IMR-90 (cell line): Measurements from ENCODE around the gene ANKRD42. TPM values are rescaled to one million over a fixed set of nuclear protein-coding genes. Genes with fewer than 3 reads are reported as not detected.

Experiments used
- ATAC-seq: fragments of 200-7000 bp; cut with Tn5 transposase; 2 replicates; pipeline ENCODE4 v1.9.1; 2020; ENCODE audit warnings: low read depth, mild to moderate bottlenecking, moderate library complexity
- BruUV-seq: library from RNA; stranded (reverse); fragments of 400-500 nt; replicated peaks from 2 replicates; lab custom pipeline; 2021; lab: Mats Ljungman, UMichigan
- CTCF ChIA-PET: fragments of 300-600 bp; formaldehyde crosslinking; extraction: SDS; loops from one replicate; lab custom pipeline; 2021; ENCODE audit warnings: antibody characterized with exemption; lab: Yijun Ruan, JAX
- POLR2A ChIA-PET: fragments of 300-600 bp; sonication (Branson Sonifier 250); formaldehyde crosslinking; loops from one replicate; lab custom pipeline; 2022; ENCODE audit warnings: antibody characterized with exemption; ENCODE audit not compliant: unreplicated experiment; lab: Charles Lee
- DNase-seq: peaks from one replicate; pipeline ENCODE4 v3.0.0; 2013
- H2AFZ ChIP-seq: replicated peaks from 2 replicates; pipeline ENCODE3; 2013; ENCODE audit warnings: low read length, mild to moderate bottlenecking; ENCODE audit not compliant: poor library complexity
- H2AK5ac ChIP-seq: 2 replicates; pipeline ENCODE4 v1.6.1; 2013; ENCODE audit warnings: low read depth, low read length, inconsistent platforms
- H2AK9ac ChIP-seq: replicated peaks from 2 replicates; pipeline ENCODE3; 2013; ENCODE audit warnings: mild to moderate bottlenecking, low read depth, low read length, moderate library complexity; ENCODE audit not compliant: poor library complexity
- H2BK120ac ChIP-seq: 2 replicates; pipeline ENCODE4 v1.6.1; 2013; ENCODE audit warnings: low read depth, low read length, inconsistent platforms
- H2BK15ac ChIP-seq: 3 replicates; pipeline ENCODE4 v1.6.1; 2013; ENCODE audit warnings: low read depth, low read length, inconsistent platforms
- H2BK20ac ChIP-seq: 2 replicates; pipeline ENCODE4 v1.6.1; 2013; ENCODE audit warnings: low read depth, mild to moderate bottlenecking, inconsistent platforms, low read length, moderate library complexity
- H2BK5ac ChIP-seq: 2 replicates; pipeline ENCODE4 v1.6.1; 2013; ENCODE audit warnings: mild to moderate bottlenecking, low read depth, low read length, inconsistent platforms; ENCODE audit not compliant: poor library complexity, severe bottlenecking
- H3K14ac ChIP-seq: replicated peaks from 2 replicates; pipeline ENCODE4 v1.6.1; 2013; ENCODE audit warnings: low read depth, low read length, inconsistent platforms
- H3K18ac ChIP-seq: 2 replicates; pipeline ENCODE4 v1.6.1; 2013; ENCODE audit warnings: low read depth, low read length, control low read depth
- H3K23ac ChIP-seq: 2 replicates; pipeline ENCODE4 v1.6.1; 2013; ENCODE audit warnings: low read depth, low read length, inconsistent platforms
- H3K27ac ChIP-seq: 2 replicates; pipeline ENCODE4 v1.5.1; 2013; ENCODE audit warnings: mild to moderate bottlenecking, control low read depth, low read length; ENCODE audit not compliant: insufficient read depth
- H3K27me3 ChIP-seq: 2 replicates; pipeline ENCODE4 v1.6.1; 2013; ENCODE audit warnings: low read length; ENCODE audit not compliant: control insufficient read depth, insufficient read depth
- H3K36me3 ChIP-seq: 2 replicates; pipeline ENCODE4 v1.6.1; 2013; ENCODE audit warnings: low read length, mixed read lengths; ENCODE audit not compliant: control insufficient read depth, insufficient read depth
- H3K4ac ChIP-seq: 2 replicates; pipeline ENCODE4 v1.6.1; 2013; ENCODE audit warnings: low read depth, low read length, inconsistent platforms
- H3K4me1 ChIP-seq: 2 replicates; pipeline ENCODE4 v1.6.1; 2013; ENCODE audit warnings: low read length, mixed read lengths; ENCODE audit not compliant: control insufficient read depth, insufficient read depth
- H3K4me2 ChIP-seq: 2 replicates; pipeline ENCODE4 v1.6.1; 2013; ENCODE audit warnings: low read depth, mild to moderate bottlenecking, control low read depth, low read length, moderate library complexity
- H3K4me3 ChIP-seq: 2 replicates; pipeline ENCODE4 v1.5.1; 2013; ENCODE audit warnings: low read depth, mild to moderate bottlenecking, control low read depth, low read length, moderate library complexity; ENCODE audit not compliant: insufficient read depth
- H3K56ac ChIP-seq: 2 replicates; pipeline ENCODE4 v1.6.1; 2013; ENCODE audit warnings: low read length, inconsistent platforms; ENCODE audit not compliant: insufficient read depth; ENCODE audit errors: extremely low read depth
- H3K79me1 ChIP-seq, 2 experiments: 2 replicates each; pipeline ENCODE4 v1.6.1; 2013; ENCODE audit warnings: low read length in 2 of 2, inconsistent platforms in 1 of 2, low read depth in 1 of 2
- H3K9ac ChIP-seq: 2 replicates; pipeline ENCODE4 v1.6.1; 2013; ENCODE audit warnings: low read depth, low read length, control low read depth
- H3K9me1 ChIP-seq: 2 replicates; pipeline ENCODE4 v1.6.1; 2013; ENCODE audit warnings: low read length, inconsistent platforms; ENCODE audit not compliant: insufficient read depth
- H3K9me3 ChIP-seq: 2 replicates; pipeline ENCODE4 v1.6.1; 2013; ENCODE audit warnings: low read length; ENCODE audit not compliant: control insufficient read depth, insufficient read depth
- H4K20me1 ChIP-seq: 2 replicates; pipeline ENCODE4 v1.6.1; 2013; ENCODE audit warnings: low read length, inconsistent platforms; ENCODE audit not compliant: insufficient read depth
- H4K5ac ChIP-seq: 2 replicates; pipeline ENCODE4 v1.6.1; 2013; ENCODE audit warnings: mild to moderate bottlenecking, low read depth, low read length, control low read depth
- H4K8ac ChIP-seq, 2 experiments: 2 replicates each; pipeline ENCODE4 v1.6.1; 2013; ENCODE audit warnings: low read depth in 2 of 2, low read length in 2 of 2, control low read depth in 1 of 2, inconsistent platforms in 1 of 2
- H4K91ac ChIP-seq: 2 replicates; pipeline ENCODE4 v1.6.1; 2013; ENCODE audit warnings: low read depth, low read length, inconsistent platforms; ENCODE audit not compliant: insufficient read depth
- BHLHE40 ChIP-seq: fragments of 150-350 bp; IDR thresholded peaks from 2 replicates; pipeline ENCODE4 v1.6.1; 2016; ENCODE audit warnings: mild to moderate bottlenecking, low read depth, low read length
- CEBPB ChIP-seq: IDR thresholded peaks from 2 replicates; pipeline ENCODE4 v1.6.1; 2012; ENCODE audit warnings: low read depth, low read length, improper control_type of control experiment
- CHD1 ChIP-seq: IDR thresholded peaks from 2 replicates; pipeline ENCODE4 v1.6.1; 2012; ENCODE audit warnings: low read depth, low read length, improper control_type of control experiment
- ELK1 ChIP-seq: fragments of 150-350 bp; IDR thresholded peaks from 2 replicates; pipeline ENCODE4 v1.6.1; 2016; ENCODE audit warnings: low read depth, mild to moderate bottlenecking, low read length, moderate library complexity, borderline replicate concordance
- MAFK ChIP-seq: IDR thresholded peaks from 2 replicates; pipeline ENCODE4 v1.6.1; 2012; ENCODE audit warnings: low read depth, low read length, improper control_type of control experiment
- MAZ ChIP-seq: IDR thresholded peaks from 2 replicates; pipeline ENCODE4 v1.6.1; 2012; ENCODE audit warnings: low read depth, mild to moderate bottlenecking, low read length, improper control_type of control experiment, moderate library complexity, borderline replicate concordance
- MXI1 ChIP-seq: IDR thresholded peaks from 2 replicates; pipeline ENCODE4 v1.6.1; 2012; ENCODE audit warnings: low read depth, mild to moderate bottlenecking, low read length, moderate library complexity, borderline replicate concordance
- NFE2L2 ChIP-seq: fragments of 150-350 bp; IDR thresholded peaks from 2 replicates; pipeline ENCODE4 v1.6.1; 2016; ENCODE audit warnings: low read depth, mild to moderate bottlenecking, low read length
- POLR2A ChIP-seq: IDR thresholded peaks from 2 replicates; pipeline ENCODE4 v1.6.1; 2012; ENCODE audit warnings: mild to moderate bottlenecking, low read depth, low read length
- RCOR1 ChIP-seq: IDR thresholded peaks from 2 replicates; pipeline ENCODE4 v1.6.1; 2012; ENCODE audit warnings: mild to moderate bottlenecking, low read length, improper control_type of control experiment; ENCODE audit not compliant: insufficient replicate concordance
- RFX5 ChIP-seq: IDR thresholded peaks from 2 replicates; pipeline ENCODE4 v1.8.0; 2012; ENCODE audit warnings: low read depth, mild to moderate bottlenecking, low read length, moderate library complexity
- SMC3 ChIP-seq: fragments of 150-350 bp; IDR thresholded peaks from 2 replicates; pipeline ENCODE4 v1.6.1; 2016; ENCODE audit warnings: low read depth, mild to moderate bottlenecking, antibody characterized with exemption, low read length, moderate library complexity
- USF2 ChIP-seq: fragments of 150-350 bp; IDR thresholded peaks from 2 replicates; pipeline ENCODE4 v1.6.1; 2017; ENCODE audit warnings: mild to moderate bottlenecking, antibody characterized with exemption, low read length, low read depth
- WGBS, 2 experiments: methylation state at CpG; one replicate each; pipeline versions ENCODE4 v1.1.5 to v1.1.7; 2013; ENCODE audit warnings: missing lambda C conversion rate in 2 of 2; ENCODE audit not compliant: insufficient read length in 1 of 2; ENCODE audit errors: extremely low coverage in 2 of 2; 5-methylcytosine and 5-hydroxymethylcytosine counted together
- dilution Hi-C: fragments of 300-500 bp; cut with HindIII; formaldehyde crosslinking; loops from one replicate; pipeline ENCODE4 v1.14.3; 2018; ENCODE audit warnings: low sequenced_read_pairs; ENCODE audit not compliant: unreplicated experiment
- in situ Hi-C: fragments of 300-500 bp; cut with MboI; formaldehyde crosslinking; loops from 3 replicates; pipeline ENCODE4 v1.14.3; 2019; ENCODE audit warnings: low sequenced_read_pairs, inconsistent platforms, mixed read lengths
- intact Hi-C: fragments of 100-400 bp; cut with micrococcal nuclease; formaldehyde crosslinking; loops from 2 replicates; pipeline ENCODE4 v1.10.0; 2022
- polyA plus RNA-seq, 3 experiments: library from polyadenylated mRNA; depleted of rRNA; stranded (reverse); fragments of >200 nt; gene quantifications; 2 replicates each; pipeline ENCODE4 v1.2.3, GENCODE V29; 2012; ENCODE audit warnings: low replicate concordance in 1 of 3
- total RNA-seq: library from RNA; depleted of rRNA; stranded (reverse); fragments of >200 nt; gene quantifications from 2 replicates; pipeline ENCODE4 v1.2.3, GENCODE V29; 2012
- TF ChIP-seq, protein P1 (sequence below): conservative IDR thresholded peaks from 2 replicates; pipeline ENCODE4 v1.5.1; 2012; ENCODE audit warnings: mild to moderate bottlenecking, low read depth, low read length, improper control_type of control experiment

ANKRD42 gene
- total and polyA plus RNA-seq, 2 of the 4 experiments (the other 2 are of a cell fraction), result 5.2 to 5.6 TPM

- ATAC-seq, result no peak
- Histone ChIP-seq H3K4me1 (peaks cover 4% of the 10 kb centered on the region; the same call in 1 of the 2 replicates), H4K8ac (no peak overlapping the region), H3K56ac (no peak overlapping the region), H2AK5ac (no peak overlapping the region), H3K4me3 (no peak overlapping the region), H4K20me1 (0 out of 2 replicates have a peak, but pooled peaks cover 4% of the 10 kb centered on the region), H3K9me3 (no peaks in the 10 kb centered on the region), H2BK120ac (no peak overlapping the region), H3K4me2 (no peak overlapping the region), H3K9ac (no peak overlapping the region), H3K79me1 (peaks cover 5 to 9% of the 10 kb centered on the region in 2 experiments; a peak in 3 of 4 replicates), H3K4ac (no peak overlapping the region), H2BK5ac (no peak overlapping the region), H2AFZ (no peak overlapping the region), H3K14ac (no peak overlapping the region), H3K27me3 (no peaks in the 10 kb centered on the region), H4K91ac (no peak overlapping the region), H2AK9ac (no peak overlapping the region), H3K9me1 (peaks cover 11% of the 10 kb centered on the region), H2BK15ac (no peak overlapping the region), H4K5ac (no peak overlapping the region), H3K27ac (no peak overlapping the region), H2BK20ac (no peak overlapping the region), H3K36me3 (peaks cover 11% of the 10 kb centered on the region), H3K18ac (no peak overlapping the region), H3K23ac (no peak overlapping the region)
- CTCF ChIA-PET, result no interaction called here
- TF ChIP-seq, protein P1, sequence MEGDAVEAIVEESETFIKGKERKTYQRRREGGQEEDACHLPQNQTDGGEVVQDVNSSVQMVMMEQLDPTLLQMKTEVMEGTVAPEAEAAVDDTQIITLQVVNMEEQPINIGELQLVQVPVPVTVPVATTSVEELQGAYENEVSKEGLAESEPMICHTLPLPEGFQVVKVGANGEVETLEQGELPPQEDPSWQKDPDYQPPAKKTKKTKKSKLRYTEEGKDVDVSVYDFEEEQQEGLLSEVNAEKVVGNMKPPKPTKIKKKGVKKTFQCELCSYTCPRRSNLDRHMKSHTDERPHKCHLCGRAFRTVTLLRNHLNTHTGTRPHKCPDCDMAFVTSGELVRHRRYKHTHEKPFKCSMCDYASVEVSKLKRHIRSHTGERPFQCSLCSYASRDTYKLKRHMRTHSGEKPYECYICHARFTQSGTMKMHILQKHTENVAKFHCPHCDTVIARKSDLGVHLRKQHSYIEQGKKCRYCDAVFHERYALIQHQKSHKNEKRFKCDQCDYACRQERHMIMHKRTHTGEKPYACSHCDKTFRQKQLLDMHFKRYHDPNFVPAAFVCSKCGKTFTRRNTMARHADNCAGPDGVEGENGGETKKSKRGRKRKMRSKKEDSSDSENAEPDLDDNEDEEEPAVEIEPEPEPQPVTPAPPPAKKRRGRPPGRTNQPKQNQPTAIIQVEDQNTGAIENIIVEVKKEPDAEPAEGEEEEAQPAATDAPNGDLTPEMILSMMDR, result no peak
- no peak for TF ChIP-seq BHLHE40
- no peak for TF ChIP-seq MXI1
- no peak for TF ChIP-seq CHD1
- TF ChIP-seq MAZ, result no peak
- TF ChIP-seq MAFK, result no peak
- no peak for TF ChIP-seq USF2
- TF ChIP-seq NFE2L2, result no peak
- no peak for TF ChIP-seq POLR2A
- TF ChIP-seq SMC3, result no peak
- no peak for TF ChIP-seq ELK1
- TF ChIP-seq RFX5, result no peak
- TF ChIP-seq CEBPB, result no peak
- no peak for TF ChIP-seq RCOR1
- no peak for DNase-seq
- POLR2A ChIA-PET, result no interaction called here
- 100% methylated on average over 1 of the region's 1 CpG; no CpG with 5 or more reads in 1 of the 2 experiments for WGBS, 2 experiments
- intact Hi-C loops (no loop called here), dilution Hi-C loops (no loop called here), in situ Hi-C loops (no loop called here)
- BruUV-seq, result no TSS peak
Measured at GRCh38 chr11:83259559-83259958, 66.0 kb downstream of the ANKRD42 start.
